H1 (cell line): ENCODE measurements around the gene DCAF6.

Source experiments
- ATF3 ChIP-seq: IDR thresholded peaks from 2 replicates; pipeline ENCODE4 v1.6.1; 2011; ENCODE audit warnings: low read depth, mild to moderate bottlenecking, low read length; ENCODE audit not compliant: insufficient read depth
- BRCA1 ChIP-seq: IDR thresholded peaks from 2 replicates; pipeline ENCODE4 v1.6.1; 2012; ENCODE audit warnings: low read depth, low read length, improper control_type of control experiment
- CTCF ChIP-seq, 3 experiments: IDR thresholded peaks; 1 replicate in 2 of 3; 2 replicates in 1 of 3; pipeline versions ENCODE4 v1.5.1 to v1.6.1; 2011; ENCODE audit warnings: low read length in 3 of 3, mild to moderate bottlenecking in 3 of 3, inconsistent platforms in 2 of 3, low read depth in 1 of 3, moderate library complexity in 1 of 3; ENCODE audit not compliant: insufficient read depth in 1 of 3; ENCODE audit errors: control extremely low read depth in 1 of 3
- EP300 ChIP-seq, 2 experiments: IDR thresholded peaks; 1 replicate in 1 of 2; 2 replicates in 1 of 2; pipeline ENCODE4 v1.6.1; 2011 to 2012; ENCODE audit warnings: low read depth in 2 of 2, low read length in 2 of 2, mild to moderate bottlenecking in 2 of 2, borderline replicate concordance in 1 of 2, inconsistent platforms in 1 of 2, moderate library complexity in 1 of 2
- KDM1A ChIP-seq: fragments of 200-600, 300-600 bp; sonication (generic); IDR thresholded peaks from 2 replicates; pipeline ENCODE4 v1.7.1; 2016; ENCODE audit warnings: mild to moderate bottlenecking, low read length, borderline replicate concordance
- MAFK ChIP-seq: IDR thresholded peaks from 2 replicates; pipeline ENCODE4 v1.6.1; 2012; ENCODE audit warnings: low read depth, mild to moderate bottlenecking, improper control_type of control experiment, low read length
- NANOG ChIP-seq: IDR thresholded peaks from 2 replicates; pipeline ENCODE4 v1.6.1; 2011; ENCODE audit warnings: low read length, low read depth, mild to moderate bottlenecking, inconsistent platforms; ENCODE audit not compliant: insufficient read depth, poor library complexity, severe bottlenecking
- PHF8 ChIP-seq: fragments of 200-600 bp; sonication (generic); conservative IDR thresholded peaks from 2 replicates; pipeline ENCODE4 v1.7.1; 2012; ENCODE audit warnings: low read depth, mild to moderate bottlenecking, inconsistent platforms, low read length, moderate library complexity
- SIN3A ChIP-seq, 2 experiments: IDR thresholded peaks in 1 of 2; conservative IDR thresholded peaks in 1 of 2; 2 replicates each; pipeline ENCODE4 v1.6.1; 2011 to 2012; ENCODE audit warnings: low read length in 2 of 2, improper control_type of control experiment in 1 of 2, low read depth in 1 of 2, mild to moderate bottlenecking in 1 of 2
- TEAD4 ChIP-seq: IDR thresholded peaks from 2 replicates; pipeline ENCODE4 v1.6.1; 2012; ENCODE audit warnings: low read depth, low read length, inconsistent platforms, mixed read lengths
- ZNF274 ChIP-seq: IDR thresholded peaks from 2 replicates; pipeline ENCODE4 v1.7.0; 2012; ENCODE audit warnings: low read length, borderline replicate concordance; ENCODE audit errors: extremely low read depth

GRCh38 chr1:168102487-168102886 lies 166.0 kb downstream of the DCAF6 start:
- TF ChIP-seq ZNF274 (no peak), ATF3 (no peak), CTCF (IDR thresholded peaks at IDR 0.05; ENCODE audit: control extremely low read depth in 1 of 3, insufficient read depth in 1 of 3, low read depth in 1 of 3, low read length in 3 of 3) (no peak), KDM1A (no peak), SIN3A (conservative IDR thresholded peaks at IDR 0.05 in 1 of 2, IDR thresholded peaks at IDR 0.05 in 1 of 2; ENCODE audit: low read depth in 1 of 2, low read length in 2 of 2) (no peak), PHF8 (no peak), MAFK (no peak), BRCA1 (no peak), NANOG (no peak), TEAD4 (no peak), EP300 (IDR thresholded peaks at IDR 0.05; ENCODE audit: borderline replicate concordance in 1 of 2, low read depth in 2 of 2, low read length in 2 of 2) (no peak)
